ENCODE measurements around the gene ECEL1. TPM values are rescaled to one million over a fixed set of nuclear protein-coding genes. Genes with fewer than 3 reads are reported as not detected.
"Not testable (repeated sequence)": the region's sequence is repeated elsewhere in the genome, so short reads cannot be mapped to it uniquely, and the experiment has no call there.

The ECEL1 gene
- total and polyA plus RNA-seq, 2 experiments from 2014 or later, result 0.54 TPM; not detected in 1

DNA sequence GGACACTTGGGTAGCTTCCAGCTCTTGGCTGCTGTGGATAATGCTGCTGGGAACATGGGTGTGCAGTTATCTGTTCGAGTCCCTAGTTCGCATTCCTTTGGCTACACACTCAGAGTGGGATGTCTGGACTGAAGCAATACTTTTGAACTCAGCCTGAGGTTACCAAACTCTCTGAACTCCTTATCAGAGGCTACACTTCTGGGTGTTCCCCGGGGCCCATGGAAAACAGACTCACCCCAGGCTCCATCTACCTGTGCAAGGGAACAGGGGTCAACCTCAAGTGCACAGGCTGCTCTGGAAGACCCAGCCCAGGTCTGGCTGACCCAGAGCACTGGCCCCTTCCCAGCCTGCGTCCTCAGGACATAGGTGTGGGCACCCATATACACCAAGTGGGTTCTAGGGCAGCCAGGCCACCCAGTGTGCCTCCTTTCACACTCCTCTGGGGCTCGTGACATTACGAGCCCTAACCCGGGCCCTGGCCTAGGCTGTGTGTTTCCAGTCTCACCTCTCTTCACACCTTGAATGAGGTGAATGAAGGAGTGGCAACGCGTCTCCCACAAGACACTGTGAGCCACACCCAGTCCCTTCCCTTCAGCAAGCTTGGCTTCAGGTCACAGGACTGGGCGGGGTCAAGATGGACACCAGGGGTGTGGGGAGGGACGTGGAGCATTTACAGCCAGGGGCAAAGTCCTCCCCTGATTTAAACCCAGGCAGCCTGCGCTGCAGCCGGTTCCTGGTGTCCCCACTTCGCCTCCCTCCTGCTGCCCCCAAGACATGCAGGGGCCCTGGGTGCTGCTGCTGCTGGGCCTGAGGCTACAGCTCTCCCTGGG, 32.0 kb downstream of the ECEL1 start, which contains the start of gene ALPI:
Gene ALPI, plus strand, starts transcription at position 728 of the 830 bp plus-strand sequence. Its CDS starts 47 bp downstream, at position 775.
- Histone ChIP-seq H3K27ac (no peak within 1 kb of the TSS), H3K4me2 (ENCODE audit: unreplicated experiment) (no peak within 1 kb of the TSS), H2AFZ (no peak within 1 kb of the TSS), H3K4me3 (no peak within 1 kb of the TSS), H3K79me2 (ENCODE audit: insufficient read depth) (no peaks in the 10 kb centered on the region), H3K9me3 (ENCODE audit: low read depth) (no peaks in the 10 kb centered on the region), H3K36me3 (ENCODE audit: low read depth) (no peaks in the 10 kb centered on the region), H4K20me1 (ENCODE audit: insufficient read depth) (no peaks in the 10 kb centered on the region), H3K4me1 (ENCODE audit: insufficient read depth) (no peaks in the 10 kb centered on the region), H3K27me3 (replicated peaks; ENCODE audit: insufficient read depth) (peaks cover 34% of the 10 kb centered on the region), H3F3A (ENCODE audit: insufficient read depth) (no peaks in the 10 kb centered on the region), H3K9ac (no peak within 1 kb of the TSS), H3K9me2 (ENCODE audit: insufficient read depth) (no peaks in the 10 kb centered on the region)
- no peak for DNase-seq
- no peak for TF ChIP-seq EZH2phosphoT487 (IDR thresholded peaks at IDR 0.05; ENCODE audit: insufficient read depth, low read depth)
- in situ Hi-C loops (cut with MboI), result no loop called here
- WGBS, 2 experiments (ENCODE audit: low coverage in 1 of 2, low lambda C conversion rate in 2 of 2, missing lambda C conversion rate in 2 of 2), result 43 to 45% methylated on average over 13 to 14 of the region's 14 CpGs

DNA sequence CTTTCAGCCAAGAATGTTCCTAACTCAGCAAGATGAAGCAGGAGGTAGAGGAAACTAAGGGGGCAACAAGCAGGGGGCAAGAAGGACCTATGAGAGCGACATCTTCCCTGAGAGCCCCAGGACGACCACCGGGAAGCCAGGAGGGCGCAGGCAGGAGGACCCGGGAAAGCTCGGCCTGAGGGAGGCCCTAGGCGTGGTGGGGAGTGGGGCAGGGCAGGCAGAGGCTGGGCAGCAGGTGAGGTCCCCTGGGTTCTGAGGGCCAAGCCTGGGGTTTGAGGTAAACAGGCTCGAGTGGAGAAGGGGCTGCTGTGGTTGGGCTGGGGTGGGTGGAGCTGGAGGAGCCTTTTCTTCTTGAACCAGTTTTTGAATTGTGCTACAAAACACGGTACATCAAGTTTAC, 33.0 kb downstream of the ECEL1 start:
- Histone ChIP-seq H3K27ac (no peak overlapping the region), H3F3A (ENCODE audit: insufficient read depth) (no peaks in the 10 kb centered on the region), H3K79me2 (ENCODE audit: insufficient read depth) (no peaks in the 10 kb centered on the region), H3K9me2 (ENCODE audit: insufficient read depth) (no peaks in the 10 kb centered on the region), H4K20me1 (ENCODE audit: insufficient read depth) (no peaks in the 10 kb centered on the region), H3K4me3 (no peak overlapping the region), H2AFZ (no peak overlapping the region), H3K36me3 (ENCODE audit: low read depth) (no peaks in the 10 kb centered on the region), H3K27me3 (replicated peaks; ENCODE audit: insufficient read depth) (peaks cover 34% of the 10 kb centered on the region), H3K4me1 (ENCODE audit: insufficient read depth) (no peaks in the 10 kb centered on the region), H3K9ac (no peak overlapping the region), H3K4me2 (ENCODE audit: unreplicated experiment) (no peak overlapping the region), H3K9me3 (ENCODE audit: low read depth) (no peaks in the 10 kb centered on the region)
- TF ChIP-seq EZH2 (IDR thresholded peaks at IDR 0.05; ENCODE audit: insufficient read depth, poor library complexity, severe bottlenecking) (no peak), EZH2phosphoT487 (IDR thresholded peaks at IDR 0.05; ENCODE audit: insufficient read depth, low read depth) (no peak)
- in situ Hi-C loops (cut with MboI), result no loop called here
- WGBS, 2 experiments (ENCODE audit: low coverage in 1 of 2, low lambda C conversion rate in 2 of 2, missing lambda C conversion rate in 2 of 2), result 45 to 69% methylated on average over 8 to 9 of the region's 9 CpGs
- no peak for DNase-seq

DNA sequence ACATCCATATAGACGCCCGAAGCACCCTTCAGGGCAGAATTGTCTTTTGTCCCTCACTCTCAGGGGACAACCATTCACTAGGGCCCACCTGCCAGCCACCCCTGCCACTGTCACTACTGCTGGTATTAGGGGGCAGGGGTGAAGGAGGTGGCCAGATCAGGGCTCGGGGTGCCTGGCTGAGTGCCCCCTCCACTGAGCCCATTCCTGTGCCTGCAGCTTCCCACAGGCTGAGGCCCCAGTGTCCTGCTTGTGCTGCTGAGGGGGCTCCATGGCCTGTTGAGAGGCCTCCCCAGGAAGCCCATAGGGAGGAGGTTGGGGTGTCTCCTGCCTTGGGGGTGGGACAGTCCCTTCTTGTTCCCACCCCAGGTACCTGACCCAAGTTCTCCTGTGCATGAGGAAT, 36.0 kb downstream of the ECEL1 start:
- H2AFZ ChIP-seq; H3K9ac ChIP-seq; H3K9me3 ChIP-seq (ENCODE audit: low read depth); H3F3A ChIP-seq (ENCODE audit: insufficient read depth); DNase-seq; H3K9me2 ChIP-seq (ENCODE audit: insufficient read depth); H3K4me2 ChIP-seq (ENCODE audit: unreplicated experiment); H4K20me1 ChIP-seq (ENCODE audit: insufficient read depth); H3K27ac ChIP-seq; in situ Hi-C loops (cut with MboI); H3K36me3 ChIP-seq (ENCODE audit: low read depth); H3K4me1 ChIP-seq (ENCODE audit: insufficient read depth); H3K4me3 ChIP-seq; H3K79me2 ChIP-seq (ENCODE audit: insufficient read depth): not testable (repeated sequence)
- WGBS, 2 experiments (ENCODE audit: low coverage in 1 of 2, low lambda C conversion rate in 2 of 2, missing lambda C conversion rate in 2 of 2), result 24 to 33% methylated on average over 3 of the region's 3 CpGs
- peaks cover 34% of the 10 kb centered on the region for H3K27me3 ChIP-seq (replicated peaks; ENCODE audit: insufficient read depth)

DNA sequence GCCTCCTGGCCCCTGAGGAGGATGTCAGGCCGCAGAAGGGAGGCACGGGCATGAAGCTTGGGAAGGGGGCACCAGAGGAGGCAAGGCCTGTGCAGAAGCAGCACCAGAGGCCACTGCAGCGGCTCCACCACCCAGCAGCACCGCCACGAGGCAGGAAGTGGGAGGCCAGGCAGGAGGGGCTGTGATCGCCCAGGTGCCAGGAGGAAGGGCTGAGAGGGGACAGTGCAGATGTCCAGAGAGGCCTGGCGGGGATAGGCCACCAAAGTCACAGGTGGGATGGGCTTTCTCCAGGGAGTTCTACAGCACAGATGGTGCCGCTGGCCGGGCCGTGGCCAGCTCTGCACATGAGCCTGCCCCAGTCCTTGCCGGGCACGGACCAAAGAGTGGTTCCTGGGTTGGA, 37.7 kb downstream of the ECEL1 start:
- Histone ChIP-seq H3K27ac (no peak overlapping the region), H3K36me3 (ENCODE audit: low read depth) (no peaks in the 10 kb centered on the region), H4K20me1 (ENCODE audit: insufficient read depth) (no peaks in the 10 kb centered on the region), H3F3A (ENCODE audit: insufficient read depth) (no peaks in the 10 kb centered on the region), H3K79me2 (ENCODE audit: insufficient read depth) (no peaks in the 10 kb centered on the region), H3K9me2 (ENCODE audit: insufficient read depth) (no peaks in the 10 kb centered on the region), H2AFZ (no peak overlapping the region), H3K4me3 (no peak overlapping the region), H3K4me1 (ENCODE audit: insufficient read depth) (no peaks in the 10 kb centered on the region), H3K9ac (no peak overlapping the region), H3K9me3 (ENCODE audit: low read depth) (no peaks in the 10 kb centered on the region), H3K27me3 (replicated peaks; ENCODE audit: insufficient read depth) (peaks cover 24% of the 10 kb centered on the region), H3K4me2 (ENCODE audit: unreplicated experiment) (no peak overlapping the region)
- WGBS, 2 experiments (ENCODE audit: low coverage in 1 of 2, low lambda C conversion rate in 2 of 2, missing lambda C conversion rate in 2 of 2), result 64 to 69% methylated on average over 12 of the region's 12 CpGs
- no peak for DNase-seq
- in situ Hi-C loops (cut with MboI), result no loop called here
- TF ChIP-seq EZH2phosphoT487 (IDR thresholded peaks at IDR 0.05; ENCODE audit: insufficient read depth, low read depth), result no peak
- TF ChIP-seq EZH2 (IDR thresholded peaks at IDR 0.05; ENCODE audit: insufficient read depth, poor library complexity, severe bottlenecking), result no peak
